Adipocyte (in vitro differentiated cells): ENCODE data around the gene REC8.

Experiments
- DNase-seq: peaks from one replicate; pipeline ENCODE4 v3.0.0-alpha.2; 2015; ENCODE audit warnings: low read depth
- H3K27me3 ChIP-seq: replicated peaks from 2 replicates; pipeline ENCODE4 v1.7.0; 2013; ENCODE audit warnings: mild to moderate bottlenecking, low read length, moderate library complexity; ENCODE audit not compliant: control insufficient read depth, insufficient read depth
- H3K36me3 ChIP-seq: 2 replicates; pipeline ENCODE4 v1.7.0; 2013; ENCODE audit warnings: low read length, mild to moderate bottlenecking, moderate library complexity; ENCODE audit not compliant: control insufficient read depth, insufficient read depth, severe bottlenecking
- H3K4me1 ChIP-seq: 2 replicates; pipeline ENCODE4 v1.7.0; 2013; ENCODE audit warnings: mild to moderate bottlenecking, low read length, moderate library complexity; ENCODE audit not compliant: control insufficient read depth, insufficient read depth
- H3K4me3 ChIP-seq: 2 replicates; pipeline ENCODE4 v1.7.0; 2013; ENCODE audit warnings: mild to moderate bottlenecking, low read length, moderate library complexity
- H3K9ac ChIP-seq: 2 replicates; pipeline ENCODE4 v1.7.0; 2013; ENCODE audit warnings: mild to moderate bottlenecking, low read length, moderate library complexity
- H3K9me3 ChIP-seq: 2 replicates; pipeline ENCODE4 v1.7.0; 2013; ENCODE audit warnings: mild to moderate bottlenecking, low read length, moderate library complexity; ENCODE audit not compliant: control insufficient read depth

REC8 gene

GRCh38 chr14:24181371-24182077, 9.6 kb downstream of the REC8 start:
- Histone ChIP-seq H3K4me1 (peaks cover 16% of the 10 kb centered on the region), H3K9me3 (no peaks in the 10 kb centered on the region), H3K4me3 (no peak overlapping the region), H3K27me3 (no peaks in the 10 kb centered on the region), H3K36me3 (peaks cover 88% of the 10 kb centered on the region), H3K9ac (no peak overlapping the region)
- no peak for DNase-seq

- no peaks in the 10 kb centered on the region for H3K9me3 ChIP-seq
- H3K4me1 ChIP-seq, result peaks cover 21% of the 10 kb centered on the region
- H3K9ac ChIP-seq, result no peak overlapping the region
- peaks cover 88% of the 10 kb centered on the region for H3K36me3 ChIP-seq
- H3K4me3 ChIP-seq, result no peak overlapping the region
- H3K27me3 ChIP-seq, result no peaks in the 10 kb centered on the region
- DNase-seq, result no peak
Measured at GRCh38 chr14:24182110-24182882, 10.4 kb downstream of the REC8 start.

DNA sequence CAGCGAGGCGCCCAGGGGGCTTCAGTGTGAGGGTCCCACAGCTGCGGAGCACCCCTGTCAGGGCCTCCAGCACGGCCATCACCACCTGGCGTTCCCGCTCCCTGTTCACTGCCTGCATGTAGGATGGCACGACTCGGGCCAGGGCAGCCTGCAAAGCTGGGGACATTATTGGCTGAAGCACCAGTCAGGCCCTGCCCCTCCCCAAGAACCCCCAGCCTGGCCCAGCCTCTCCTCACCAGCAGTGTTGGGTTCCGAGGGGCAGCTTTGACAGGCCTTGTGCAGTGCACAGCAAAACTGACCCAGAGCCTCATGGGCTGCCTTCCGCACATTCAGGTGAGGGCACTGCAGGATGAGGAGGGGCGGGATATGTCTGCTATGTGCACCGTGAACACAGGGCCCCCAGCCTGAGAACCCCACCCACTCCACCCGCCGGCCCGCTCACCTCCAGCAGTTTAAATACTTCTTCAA, 11.2 kb downstream of the REC8 start:
- Histone ChIP-seq H3K9ac (no peak overlapping the region), H3K36me3 (peaks cover 85% of the 10 kb centered on the region)

GRCh38 chr14:24184104-24184970, 12.5 kb downstream of the REC8 start:
- no peak for DNase-seq
- Histone ChIP-seq H3K4me3 (no peak overlapping the region), H3K4me1 (peaks cover 32% of the 10 kb centered on the region), H3K9me3 (no peaks in the 10 kb centered on the region), H3K27me3 (no peaks in the 10 kb centered on the region), H3K36me3 (peaks cover 76% of the 10 kb centered on the region), H3K9ac (no peak overlapping the region)

More for the DNA sequence above, 11.2 kb downstream of the REC8 start:
- no peaks in the 10 kb centered on the region for H3K9me3 ChIP-seq
- H3K4me3 ChIP-seq, result no peak overlapping the region
- H3K27me3 ChIP-seq, result no peaks in the 10 kb centered on the region
- peaks cover 28% of the 10 kb centered on the region for H3K4me1 ChIP-seq
- no peak for DNase-seq

DNA sequence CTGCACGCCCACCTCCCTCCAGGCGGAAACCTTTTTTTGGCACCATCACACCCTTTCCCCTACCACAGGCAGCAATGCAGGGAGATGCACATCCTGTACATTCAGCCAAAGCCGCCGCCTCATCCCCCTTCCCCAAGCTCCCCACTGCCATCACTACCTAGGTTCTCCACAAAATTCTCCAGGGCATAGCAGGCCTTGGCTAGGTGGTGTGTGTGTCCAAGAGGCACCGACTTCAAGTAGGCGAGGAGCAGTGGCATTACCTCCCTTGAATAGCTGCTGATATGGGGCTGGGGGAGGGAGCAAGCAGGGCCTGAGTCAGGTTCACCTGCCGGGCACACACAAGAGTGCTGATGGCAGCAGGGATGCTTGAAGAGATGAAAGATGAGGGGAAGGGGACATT, 13.1 kb downstream of the REC8 start:
- no peak for DNase-seq
- H3K36me3 ChIP-seq, result peaks cover 71% of the 10 kb centered on the region

GRCh38 chr14:24185741-24186140, 13.9 kb downstream of the REC8 start:
- no peaks in the 10 kb centered on the region for H3K27me3 ChIP-seq
- H3K9me3 ChIP-seq, result no peaks in the 10 kb centered on the region
- H3K4me1 ChIP-seq, result peaks cover 20% of the 10 kb centered on the region
- no peak overlapping the region for H3K4me3 ChIP-seq
- peaks cover 66% of the 10 kb centered on the region for H3K36me3 ChIP-seq
- H3K9ac ChIP-seq, result no peak overlapping the region
- DNase-seq, result no peak

More for the DNA sequence above, 13.1 kb downstream of the REC8 start:
- H3K27me3 ChIP-seq, result no peaks in the 10 kb centered on the region
- H3K9ac ChIP-seq, result no peak overlapping the region
- peaks cover 27% of the 10 kb centered on the region for H3K4me1 ChIP-seq
- no peaks in the 10 kb centered on the region for H3K9me3 ChIP-seq
- H3K4me3 ChIP-seq, result no peak overlapping the region

DNA sequence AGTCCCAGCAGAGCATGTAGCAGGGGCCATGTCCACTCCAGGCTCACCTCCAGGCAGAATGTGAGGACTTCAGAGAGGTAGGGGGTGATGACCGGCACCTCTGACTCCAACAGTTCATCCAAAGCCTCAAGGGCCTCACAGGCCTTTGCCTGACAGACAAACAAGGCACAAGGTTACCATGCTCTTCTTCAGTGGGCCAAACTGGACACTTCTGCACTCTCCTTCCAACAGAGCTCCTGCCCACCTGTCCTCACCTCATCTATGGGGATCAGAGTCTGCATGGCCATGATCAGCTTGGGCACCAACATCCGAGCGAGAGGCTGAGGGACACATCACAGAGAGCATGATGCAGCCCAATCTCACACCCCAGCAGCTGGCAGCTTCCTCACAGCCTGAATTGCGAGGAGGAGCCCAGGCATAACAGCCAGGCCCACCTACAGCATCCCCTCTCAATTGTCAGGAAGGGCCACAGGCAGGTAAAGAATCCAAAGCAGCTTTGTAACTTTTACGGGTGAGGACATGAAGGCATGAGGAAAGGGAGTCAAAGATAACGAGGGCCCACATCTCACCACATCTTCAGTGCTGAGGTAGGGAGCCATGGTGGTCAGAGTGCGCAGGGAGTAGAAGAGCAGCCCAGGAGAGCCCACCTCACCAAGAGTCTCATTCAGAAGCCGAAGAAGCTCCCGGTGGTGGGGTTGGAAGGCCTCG, 15.1 kb downstream of the REC8 start:
- H3K36me3 ChIP-seq, result peaks cover 57% of the 10 kb centered on the region
- no peaks in the 10 kb centered on the region for H3K27me3 ChIP-seq
- no peak for DNase-seq
- peaks cover 20% of the 10 kb centered on the region for H3K4me1 ChIP-seq
- peak overlapping the region; percentile 91 for H3K4me3 ChIP-seq
- no peaks in the 10 kb centered on the region for H3K9me3 ChIP-seq
- peak overlapping the region; percentile 92 for H3K9ac ChIP-seq

- Histone ChIP-seq H3K27me3 (no peaks in the 10 kb centered on the region), H3K4me3 (peak overlapping the region; percentile 91), H3K9ac (peak overlapping the region; percentile 92), H3K36me3 (peaks cover 57% of the 10 kb centered on the region), H3K4me1 (peaks cover 20% of the 10 kb centered on the region), H3K9me3 (no peaks in the 10 kb centered on the region)
- DNase-seq, result no peak
Measured at GRCh38 chr14:24187539-24187915, 15.6 kb downstream of the REC8 start.

DNA sequence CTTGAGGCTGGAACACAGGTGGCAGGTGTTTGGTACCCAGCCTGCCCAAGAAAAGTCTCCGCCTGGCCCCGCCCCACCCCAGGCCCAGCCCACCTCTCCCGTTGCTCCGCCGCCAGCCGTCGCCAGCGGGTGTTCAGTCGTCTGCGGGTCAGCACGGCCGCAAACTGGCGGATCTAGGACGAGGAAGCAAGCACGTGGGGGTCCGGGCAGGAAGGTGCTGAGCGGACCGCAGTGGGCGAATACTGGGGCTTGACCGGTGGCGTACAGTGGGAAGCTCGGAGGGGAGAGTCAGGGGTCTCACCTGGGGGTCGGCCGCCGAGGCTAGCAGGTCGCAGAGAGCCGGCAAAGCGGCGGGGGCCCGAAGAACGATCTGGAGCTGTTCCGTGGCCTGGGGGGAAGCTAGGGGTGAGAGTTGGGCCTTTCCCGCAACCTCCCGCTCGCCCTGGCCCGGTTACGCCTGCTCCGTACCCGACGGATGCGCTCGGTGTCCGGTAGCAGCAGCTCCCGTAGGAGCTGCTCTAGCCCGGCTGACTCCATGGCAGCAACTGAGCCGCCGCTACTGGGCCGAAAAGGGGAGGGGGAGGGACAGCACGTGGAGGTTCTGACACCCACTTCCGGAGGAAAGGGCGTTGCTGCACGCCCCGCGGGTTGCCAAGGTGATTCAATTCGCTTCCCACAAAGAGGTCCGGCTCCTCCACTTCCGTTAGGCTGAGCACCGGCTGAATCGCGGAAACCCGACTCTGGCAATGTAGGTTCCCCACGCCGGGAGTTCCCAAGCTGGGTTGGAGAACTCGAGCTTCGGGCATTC, 16.6 kb downstream of the REC8 start, which contains the start of gene IPO4:
IPO4 (minus strand) TSS at position 566 of the 808 bp plus-strand sequence; CDS start at position 537, 29 bp downstream.
- H3K27me3 ChIP-seq, result no peaks in the 10 kb centered on the region
- peaks cover 20% of the 10 kb centered on the region for H3K4me1 ChIP-seq
- peak; percentile 99 for DNase-seq
- H3K4me3 ChIP-seq, result peak within 1 kb of the TSS; percentile 91
- peak within 1 kb of the TSS; percentile 92 for H3K9ac ChIP-seq
- no peaks in the 10 kb centered on the region for H3K9me3 ChIP-seq
- peaks cover 53% of the 10 kb centered on the region for H3K36me3 ChIP-seq

GRCh38 chr14:24189059-24189375, 17.1 kb downstream of the REC8 start:
- Histone ChIP-seq H3K9me3 (no peaks in the 10 kb centered on the region), H3K27me3 (no peaks in the 10 kb centered on the region), H3K36me3 (peaks cover 49% of the 10 kb centered on the region), H3K4me1 (peaks cover 22% of the 10 kb centered on the region), H3K4me3 (peak overlapping the region; percentile 91), H3K9ac (peak overlapping the region; percentile 92)
- DNase-seq, result no peak
